CD14-positive monocyte (primary cell): Measurements from ENCODE around the gene SORD. TPM values are rescaled to one million over a fixed set of nuclear protein-coding genes. Genes with fewer than 3 reads are reported as not detected.
"Not testable (repeated sequence)": the region's sequence is repeated elsewhere in the genome, so short reads cannot be mapped to it uniquely, and the experiment has no call there.

ENCODE experiments used
- DNase-seq, 3 donors: peaks; one replicate each; pipeline ENCODE4 v3.0.0-alpha.2; 2011 to 2022
- H2AFZ ChIP-seq: 2 replicates; pipeline ENCODE4 v1.6.0; 2012; ENCODE audit warnings: mild to moderate bottlenecking, low read depth, low read length, inconsistent platforms; ENCODE audit not compliant: insufficient read depth, poor library complexity, severe bottlenecking
- H3K27ac ChIP-seq, 2 donors: 1 replicate in 1 of 2; 2 replicates in 1 of 2; pipeline ENCODE4 v1.5.1; 2012 to 2013; ENCODE audit warnings: low read length in 2 of 2, control low read depth in 1 of 2, inconsistent platforms in 1 of 2, low read depth in 1 of 2, mild to moderate bottlenecking in 1 of 2
- H3K27me3 ChIP-seq, 2 donors: one replicate each; pipeline versions ENCODE4 v1.6.0 to v1.6.1; 2011 to 2013; ENCODE audit warnings: low read length in 2 of 2; ENCODE audit not compliant: control insufficient read depth in 2 of 2, insufficient read depth in 2 of 2
- H3K36me3 ChIP-seq, 2 donors: replicated peaks in 1 of 2; 1 replicate in 1 of 2; 2 replicates in 1 of 2; pipeline versions ENCODE4 v1.5.1 to v1.6.1; 2012 to 2013; ENCODE audit warnings: low read length in 2 of 2, control low read depth in 1 of 2, inconsistent platforms in 1 of 2, mild to moderate bottlenecking in 1 of 2; ENCODE audit not compliant: insufficient read depth in 2 of 2, control insufficient read depth in 1 of 2
- H3K4me1 ChIP-seq, 2 donors: 1 replicate in 1 of 2; 2 replicates in 1 of 2; pipeline versions ENCODE4 v1.5.1 to v1.6.1; 2012 to 2013; ENCODE audit warnings: low read length in 2 of 2, control low read depth in 1 of 2, inconsistent platforms in 1 of 2, mild to moderate bottlenecking in 1 of 2, moderate library complexity in 1 of 2; ENCODE audit not compliant: insufficient read depth in 2 of 2, control insufficient read depth in 1 of 2
- H3K4me2 ChIP-seq: replicated peaks from 2 replicates; pipeline ENCODE3; 2012; ENCODE audit warnings: low read length, moderate library complexity, mild to moderate bottlenecking; ENCODE audit not compliant: poor library complexity, severe bottlenecking; ENCODE audit errors: extremely low read depth
- H3K4me3 ChIP-seq, 3 experiments: fragments of 200-600 bp in 1 of 3; sonication (generic) in 1 of 3; replicated peaks in 1 of 3; 1 replicate in 2 of 3; 2 replicates in 1 of 3; pipeline ENCODE4 v1.5.1; 2011 to 2013; ENCODE audit warnings: low read length in 3 of 3, mild to moderate bottlenecking in 3 of 3, control low read depth in 2 of 3, low read depth in 2 of 3, inconsistent platforms in 1 of 3, moderate library complexity in 1 of 3
- H3K79me2 ChIP-seq: 2 replicates; pipeline ENCODE4 v1.6.0; 2012; ENCODE audit warnings: mild to moderate bottlenecking, control low read depth, inconsistent platforms, low read length, moderate library complexity; ENCODE audit not compliant: insufficient read depth
- H3K9ac ChIP-seq: 2 replicates; pipeline ENCODE4 v1.6.0; 2017; ENCODE audit warnings: low read length, mild to moderate bottlenecking; ENCODE audit not compliant: insufficient read depth, poor library complexity, severe bottlenecking
- H3K9me3 ChIP-seq, 2 donors: replicated peaks in 1 of 2; 1 replicate in 1 of 2; 2 replicates in 1 of 2; pipeline versions ENCODE4 v1.5.1 to v1.6.1; 2012 to 2013; ENCODE audit warnings: low read length in 2 of 2, control low read depth in 1 of 2; ENCODE audit not compliant: control insufficient read depth in 1 of 2, insufficient read depth in 1 of 2
- H4K20me1 ChIP-seq: 2 replicates; pipeline ENCODE4 v1.6.0; 2012; ENCODE audit warnings: mild to moderate bottlenecking, low read length, control low read depth, moderate library complexity; ENCODE audit not compliant: insufficient read depth
- H3K27ac Mint-ChIP-seq, 7 donors: one replicate each; pipeline ENCODE4 v1.8.0; 2020; ENCODE audit warnings: mild to moderate bottlenecking in 7 of 7, mixed read lengths in 7 of 7, moderate library complexity in 6 of 7, inconsistent platforms in 2 of 7
- H3K27me3 Mint-ChIP-seq, 3 donors: one replicate each; pipeline ENCODE4 v1.8.0; 2021 to 2022; ENCODE audit warnings: low read depth in 3 of 3, mild to moderate bottlenecking in 3 of 3, mixed read lengths in 3 of 3, moderate library complexity in 3 of 3, inconsistent platforms in 1 of 3
- H3K36me3 Mint-ChIP-seq, 2 donors: one replicate each; pipeline ENCODE4 v1.8.0; 2020; ENCODE audit warnings: mixed read lengths in 2 of 2, inconsistent platforms in 1 of 2, mild to moderate bottlenecking in 1 of 2
- H3K4me1 Mint-ChIP-seq: one replicate; pipeline ENCODE4 v1.8.0; 2020; ENCODE audit warnings: mild to moderate bottlenecking, mixed read lengths
- H3K4me3 Mint-ChIP-seq, 2 donors: one replicate each; pipeline ENCODE4 v1.8.0; 2020; ENCODE audit warnings: mild to moderate bottlenecking in 2 of 2, mixed read lengths in 2 of 2, moderate library complexity in 1 of 2
- H3K9me3 Mint-ChIP-seq, 7 donors: one replicate each; pipeline ENCODE4 v1.8.0; 2020 to 2022; ENCODE audit warnings: mixed read lengths in 7 of 7, mild to moderate bottlenecking in 6 of 7, moderate library complexity in 6 of 7, inconsistent platforms in 2 of 7
- WGBS: methylation state at CpG from one replicate; pipeline ENCODE4 v1.1.5; 2013; ENCODE audit warnings: missing lambda C conversion rate; ENCODE audit not compliant: insufficient coverage; 5-methylcytosine and 5-hydroxymethylcytosine counted together
- intact Hi-C, 2 donors: fragments of 100-400 bp; cut with micrococcal nuclease; formaldehyde crosslinking; loops; one replicate each; pipeline versions ENCODE4 v1.15.0 to v1.15.1; 2023
- polyA plus RNA-seq, 3 donors: library from polyadenylated mRNA; depleted of rRNA in 1 of 3; unstranded in 2 of 3; stranded (reverse) in 1 of 3; fragments of 300-500 nt in 2 of 3; fragments of >200 nt in 1 of 3; fragmentation: Illumina TruSeq in 2 of 3; gene quantifications; 1 replicate in 2 of 3; 2 replicates in 1 of 3; pipeline ENCODE4 v1.2.3, GENCODE V29; 2012 to 2021
- TF ChIP-seq, protein P1 (sequence below): fragments of 200-600 bp; IDR thresholded peaks from one replicate; pipeline ENCODE4 v1.8.0; 2022; ENCODE audit warnings: antibody characterized with exemption, mild to moderate bottlenecking

Gene SORD
- polyA plus RNA-seq, 3 donors = 17.9 to 22.6 (median 21.7) TPM

DNA sequence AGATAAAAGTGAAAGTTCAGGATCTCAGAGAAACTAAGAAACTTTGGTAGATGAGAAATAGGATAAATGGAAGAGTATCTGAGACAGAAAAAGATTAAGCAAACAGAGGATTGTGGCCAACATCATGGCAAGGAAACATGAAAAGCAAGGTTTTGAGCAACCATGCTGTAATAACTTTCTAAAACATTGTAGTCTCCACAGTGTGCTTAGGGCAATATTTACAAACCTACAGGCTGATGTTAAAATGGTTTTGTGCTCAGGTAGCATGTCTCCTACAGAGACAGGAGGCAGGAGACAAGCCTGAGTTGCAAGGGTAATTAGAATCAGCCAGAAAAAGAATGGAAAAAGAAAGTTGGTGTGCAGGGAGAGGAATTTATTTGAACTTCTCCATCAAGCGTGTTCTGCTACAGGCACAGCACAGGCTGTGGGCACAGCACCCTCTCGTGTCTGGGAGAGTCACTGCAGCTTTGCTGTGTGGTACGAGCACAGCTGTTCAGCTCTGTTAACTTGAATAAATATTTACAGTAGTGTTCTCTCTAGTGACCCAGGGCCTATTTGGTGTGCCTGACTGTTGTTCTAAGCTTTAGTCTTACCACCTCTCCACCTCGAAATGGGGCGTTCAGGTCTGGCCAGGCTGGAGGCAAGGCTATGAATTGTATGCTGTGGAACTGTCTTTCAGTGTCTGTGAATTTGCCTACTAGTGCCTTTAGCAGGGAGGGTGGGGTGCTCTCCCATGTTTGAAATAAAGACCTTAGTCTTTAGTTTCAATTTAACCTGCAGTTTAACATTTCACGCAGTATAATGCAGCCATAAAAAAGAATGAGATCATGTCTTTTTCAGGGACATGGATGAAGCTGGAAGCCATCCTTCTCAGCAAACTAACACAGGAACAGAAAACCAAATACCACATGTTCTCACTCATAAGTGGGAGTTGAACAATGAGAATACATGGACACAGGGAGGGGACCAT, 14.1 kb downstream of the SORD start:
- not testable (repeated sequence) for H3K27me3 ChIP-seq, H3K36me3 ChIP-seq, H3K4me3 ChIP-seq, H3K36me3 Mint-ChIP-seq, H3K9ac ChIP-seq, H4K20me1 ChIP-seq, H3K27me3 Mint-ChIP-seq, H3K79me2 ChIP-seq, H3K9me3 ChIP-seq, H2AFZ ChIP-seq, H3K9me3 Mint-ChIP-seq, H3K27ac ChIP-seq, H3K4me3 Mint-ChIP-seq
- H3K4me2 ChIP-seq = peak overlapping the region; percentile 18
- WGBS = 52% methylated on average over 4 of the region's 6 CpGs
- DNase-seq = peak; percentile 60 to 75 (median 65)
- intact Hi-C loops = loop anchor here (5.0 kb wide), 1 partner anchor 185 kb away; no protein-coding TSS in a partner anchor
- peaks cover 32% of the 10 kb centered on the region for H3K4me1 Mint-ChIP-seq
- peak overlapping the region in 1 of 7 donors; percentile 73 for H3K27ac Mint-ChIP-seq
- peaks cover 14 to 34% of the 10 kb centered on the region in 2 donors for H3K4me1 ChIP-seq
- TF ChIP-seq, protein P1, sequence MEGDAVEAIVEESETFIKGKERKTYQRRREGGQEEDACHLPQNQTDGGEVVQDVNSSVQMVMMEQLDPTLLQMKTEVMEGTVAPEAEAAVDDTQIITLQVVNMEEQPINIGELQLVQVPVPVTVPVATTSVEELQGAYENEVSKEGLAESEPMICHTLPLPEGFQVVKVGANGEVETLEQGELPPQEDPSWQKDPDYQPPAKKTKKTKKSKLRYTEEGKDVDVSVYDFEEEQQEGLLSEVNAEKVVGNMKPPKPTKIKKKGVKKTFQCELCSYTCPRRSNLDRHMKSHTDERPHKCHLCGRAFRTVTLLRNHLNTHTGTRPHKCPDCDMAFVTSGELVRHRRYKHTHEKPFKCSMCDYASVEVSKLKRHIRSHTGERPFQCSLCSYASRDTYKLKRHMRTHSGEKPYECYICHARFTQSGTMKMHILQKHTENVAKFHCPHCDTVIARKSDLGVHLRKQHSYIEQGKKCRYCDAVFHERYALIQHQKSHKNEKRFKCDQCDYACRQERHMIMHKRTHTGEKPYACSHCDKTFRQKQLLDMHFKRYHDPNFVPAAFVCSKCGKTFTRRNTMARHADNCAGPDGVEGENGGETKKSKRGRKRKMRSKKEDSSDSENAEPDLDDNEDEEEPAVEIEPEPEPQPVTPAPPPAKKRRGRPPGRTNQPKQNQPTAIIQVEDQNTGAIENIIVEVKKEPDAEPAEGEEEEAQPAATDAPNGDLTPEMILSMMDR = peak; percentile 87

DNA sequence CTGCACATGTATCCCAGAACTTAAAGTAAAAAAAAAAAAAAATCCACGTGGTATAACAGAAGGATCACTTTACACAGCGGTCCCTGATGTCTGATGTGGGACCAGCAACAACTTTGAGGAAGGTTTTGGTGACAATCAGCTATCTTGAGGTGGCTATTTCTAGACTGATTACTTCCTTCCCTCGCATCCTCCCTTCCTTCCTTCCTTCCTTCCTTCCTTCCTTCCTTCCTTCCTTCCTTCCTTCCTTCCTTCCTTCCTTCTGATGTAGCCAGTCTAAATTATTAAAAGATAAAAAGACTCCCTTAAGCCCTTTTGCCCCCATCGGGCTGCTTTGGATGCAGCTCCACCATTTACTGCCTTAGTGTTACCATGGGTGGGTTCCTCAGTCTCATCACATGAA, 14.9 kb downstream of the SORD start:
- Histone ChIP-seq H3K27ac (no peak overlapping the region), H4K20me1 (no peaks in the 10 kb centered on the region), H3K4me2 (no peak overlapping the region), H3K4me1 (peaks cover 14 to 34% of the 10 kb centered on the region in 2 donors), H3K4me3 (no peak overlapping the region), H3K79me2 (no peaks in the 10 kb centered on the region), H2AFZ (no peak overlapping the region), H3K27me3 (no peaks in the 10 kb centered on the region), H3K9ac (no peak overlapping the region), H3K36me3 (no peaks in the 10 kb centered on the region), H3K9me3 (no peaks in the 10 kb centered on the region)
- no peak for DNase-seq
- no peak overlapping the region for H3K27ac Mint-ChIP-seq
- H3K4me1 Mint-ChIP-seq = peaks cover 32% of the 10 kb centered on the region
- TF ChIP-seq, protein P1 = no peak
- intact Hi-C loops = loop anchor here (5.0 kb wide), 1 partner anchor 186 kb away; no protein-coding TSS in a partner anchor
- no CpG with 5 or more reads among the region's 4 CpGs for WGBS
- H3K27me3 Mint-ChIP-seq = peaks cover 0 to 4% (median 2%) of the 10 kb centered on the region in 3 donors
- no peaks in the 10 kb centered on the region for H3K9me3 Mint-ChIP-seq
- peaks cover 7 to 9% of the 10 kb centered on the region in 2 donors for H3K36me3 Mint-ChIP-seq
- H3K4me3 Mint-ChIP-seq = no peak overlapping the region

DNA sequence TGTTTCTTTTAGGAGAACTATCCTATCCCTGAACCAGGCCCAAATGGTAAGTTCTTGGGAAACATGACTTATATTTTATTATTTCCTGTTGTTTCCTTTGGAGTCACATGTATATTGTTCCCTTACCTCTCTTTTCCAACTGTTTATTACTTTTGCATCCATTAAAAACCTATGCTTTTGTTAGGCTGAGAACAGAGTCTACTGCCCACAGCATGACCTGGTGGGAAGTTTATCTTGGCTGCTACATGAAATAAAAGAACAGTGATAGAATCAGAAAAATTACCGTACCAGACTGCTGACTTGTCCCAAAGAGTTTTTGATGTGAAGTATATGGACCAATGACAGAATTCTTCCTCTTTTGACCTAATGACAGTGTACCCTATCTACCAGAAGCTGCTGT, 17.4 kb downstream of the SORD start:
- H3K4me3 Mint-ChIP-seq, DNase-seq, H2AFZ ChIP-seq, H3K79me2 ChIP-seq, H3K27me3 ChIP-seq, H3K9me3 Mint-ChIP-seq, H3K4me2 ChIP-seq, intact Hi-C loops, H3K27me3 Mint-ChIP-seq, H4K20me1 ChIP-seq, H3K36me3 ChIP-seq, H3K27ac ChIP-seq, H3K9me3 ChIP-seq, H3K4me3 ChIP-seq, H3K9ac ChIP-seq: not testable (repeated sequence)
- peak overlapping the region in 2 of 7 donors; percentile 56 to 58 for H3K27ac Mint-ChIP-seq
- peaks cover 29% of the 10 kb centered on the region for H3K4me1 Mint-ChIP-seq
- WGBS = no CpG with 5 or more reads among the region's 1 CpG
- H3K36me3 Mint-ChIP-seq = peaks cover 7 to 13% of the 10 kb centered on the region in 2 donors
- H3K4me1 ChIP-seq = peaks cover 15 to 30% of the 10 kb centered on the region in 2 donors
